ENCODE data around the gene ITGBL1.

ITGBL1 gene

DNA sequence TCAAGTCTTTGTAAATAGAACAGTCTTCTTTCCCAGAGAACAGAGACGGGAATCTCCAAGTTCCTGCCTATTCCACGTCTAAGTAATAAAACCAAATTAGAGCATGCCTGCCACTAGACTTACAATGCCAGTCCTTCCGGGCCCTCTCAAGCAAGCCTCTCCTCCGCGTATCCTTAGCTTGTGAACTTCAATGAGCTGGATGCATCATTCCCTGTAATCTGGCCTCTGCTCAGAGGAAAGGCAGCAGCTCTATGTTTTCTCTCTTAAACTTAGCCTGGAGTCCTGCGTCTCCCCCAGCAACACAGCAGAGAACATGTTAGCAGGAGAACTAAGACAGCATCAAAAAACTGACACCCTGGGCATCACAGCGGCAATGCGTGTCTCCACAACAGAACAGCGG is 44.3 kb upstream of the ITGBL1 start:
- no peak overlapping the region for H3K27ac ChIP-seq (ENCODE audit: extremely low read depth, low read depth, low read length)
- H3K9me3 ChIP-seq (ENCODE audit: control insufficient read depth, insufficient read depth, low read depth, low read length) = no peaks in the 10 kb centered on the region
- no peak overlapping the region for H3K4me3 ChIP-seq (ENCODE audit: low read depth, low read length)
- CTCF ChIA-PET = no interaction called here
- TF ChIP-seq ZNF664 (tag by site-specific recombination; IDR thresholded peaks at IDR 0.05) = no peak
- no peak for TF ChIP-seq MYNN (tag by site-specific recombination; IDR thresholded peaks at IDR 0.05; ENCODE audit: borderline replicate concordance)
- TF ChIP-seq ZNF623 (tag by site-specific recombination; IDR thresholded peaks at IDR 0.05) = no peak
- TF ChIP-seq FEZF1 (tag by site-specific recombination; IDR thresholded peaks at IDR 0.05) = no peak
- no peak for TF ChIP-seq ZNF394 (tag by site-specific recombination; IDR thresholded peaks at IDR 0.05; ENCODE audit: borderline replicate concordance)
- no peaks in the 10 kb centered on the region for H3K36me3 ChIP-seq (ENCODE audit: control insufficient read depth in 2 of 2, insufficient read depth in 1 of 2, low read length in 2 of 2)
- no peaks in the 10 kb centered on the region for H3K4me1 ChIP-seq (ENCODE audit: control insufficient read depth, insufficient read depth, low read length)
- POLR2A ChIA-PET = no interaction called here

DNA sequence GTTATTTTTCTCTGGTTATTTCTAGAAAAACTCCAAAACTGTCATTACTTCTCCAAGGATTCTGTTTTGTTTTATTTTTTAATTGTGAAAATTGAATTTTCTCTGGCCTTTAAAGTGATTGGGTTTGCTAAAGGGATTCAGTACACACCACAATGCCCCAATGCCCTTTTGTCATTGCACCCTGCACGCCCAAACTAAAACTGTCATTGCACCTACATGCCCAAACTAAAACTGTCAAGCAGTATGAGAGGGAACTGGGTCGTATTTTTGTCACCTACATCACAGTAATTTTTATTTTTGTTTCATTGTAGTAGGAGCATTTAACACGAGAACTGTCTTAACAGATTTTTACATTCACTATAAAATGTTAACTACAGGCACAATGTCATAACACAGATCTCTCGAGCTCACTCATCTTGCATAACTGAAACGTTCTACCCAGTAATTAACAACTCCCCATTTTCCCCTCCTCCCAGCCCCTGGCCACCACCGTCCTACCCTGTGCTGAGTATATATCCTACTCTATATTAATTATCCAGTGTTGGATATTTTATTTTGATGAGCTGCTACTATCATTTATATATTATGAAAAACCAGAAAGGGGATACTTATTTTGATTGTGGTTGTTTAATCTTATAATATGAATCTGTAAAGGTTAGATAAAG is 43.4 kb upstream of the ITGBL1 start:
- Histone ChIP-seq H3K4me3 (ENCODE audit: low read depth, low read length) (no peak overlapping the region), H3K9me3 (ENCODE audit: control insufficient read depth, insufficient read depth, low read depth, low read length) (no peaks in the 10 kb centered on the region), H3K36me3 (ENCODE audit: control insufficient read depth in 2 of 2, insufficient read depth in 1 of 2, low read length in 2 of 2) (no peaks in the 10 kb centered on the region), H3K27ac (ENCODE audit: extremely low read depth, low read depth, low read length) (no peak overlapping the region), H3K4me1 (ENCODE audit: control insufficient read depth, insufficient read depth, low read length) (no peaks in the 10 kb centered on the region)
- TF ChIP-seq REPIN1 (tag by site-specific recombination; IDR thresholded peaks at IDR 0.05; ENCODE audit: low read depth) (no peak), ZNF530 (tag by site-specific recombination; IDR thresholded peaks at IDR 0.05; ENCODE audit: low read depth) (no peak), GLIS2 (tag by site-specific recombination; IDR thresholded peaks at IDR 0.05) (no peak), TCF7L2 (IDR thresholded peaks at IDR 0.05; ENCODE audit: borderline replicate concordance, low read depth, low read length) (no peak), ZBTB8A (tag by site-specific recombination; IDR thresholded peaks at IDR 0.05) (no peak), ZNF433 (tag by site-specific recombination; IDR thresholded peaks at IDR 0.05; ENCODE audit: low read depth) (no peak), KLF16 (tag by site-specific recombination; IDR thresholded peaks at IDR 0.05) (no peak), ZNF37A (tag by site-specific recombination; IDR thresholded peaks at IDR 0.05) (no peak), TRIM28 (IDR thresholded peaks at IDR 0.05; ENCODE audit: borderline replicate concordance, low read length) (no peak), ZNF76 (tag by site-specific recombination; IDR thresholded peaks at IDR 0.05; ENCODE audit: borderline replicate concordance, low read depth) (no peak), ZNF423 (tag by site-specific recombination; IDR thresholded peaks at IDR 0.05) (no peak), ZNF335 (tag by site-specific recombination; conservative IDR thresholded peaks at IDR 0.05) (no peak), ZFP37 (tag by site-specific recombination; IDR thresholded peaks at IDR 0.05) (no peak)
- TF ChIP-seq, protein P1, sequence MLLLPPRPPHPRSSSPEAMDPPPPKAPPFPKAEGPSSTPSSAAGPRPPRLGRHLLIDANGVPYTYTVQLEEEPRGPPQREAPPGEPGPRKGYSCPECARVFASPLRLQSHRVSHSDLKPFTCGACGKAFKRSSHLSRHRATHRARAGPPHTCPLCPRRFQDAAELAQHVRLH (tag by site-specific recombination; IDR thresholded peaks at IDR 0.05) = no peak
- TF ChIP-seq, protein P2, sequence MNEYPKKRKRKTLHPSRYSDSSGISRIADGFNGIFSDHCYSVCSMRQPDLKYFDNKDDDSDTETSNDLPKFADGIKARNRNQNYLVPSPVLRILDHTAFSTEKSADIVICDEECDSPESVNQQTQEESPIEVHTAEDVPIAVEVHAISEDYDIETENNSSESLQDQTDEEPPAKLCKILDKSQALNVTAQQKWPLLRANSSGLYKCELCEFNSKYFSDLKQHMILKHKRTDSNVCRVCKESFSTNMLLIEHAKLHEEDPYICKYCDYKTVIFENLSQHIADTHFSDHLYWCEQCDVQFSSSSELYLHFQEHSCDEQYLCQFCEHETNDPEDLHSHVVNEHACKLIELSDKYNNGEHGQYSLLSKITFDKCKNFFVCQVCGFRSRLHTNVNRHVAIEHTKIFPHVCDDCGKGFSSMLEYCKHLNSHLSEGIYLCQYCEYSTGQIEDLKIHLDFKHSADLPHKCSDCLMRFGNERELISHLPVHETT (tag by site-specific recombination; IDR thresholded peaks at IDR 0.05) = no peak
- TF ChIP-seq, protein P3, sequence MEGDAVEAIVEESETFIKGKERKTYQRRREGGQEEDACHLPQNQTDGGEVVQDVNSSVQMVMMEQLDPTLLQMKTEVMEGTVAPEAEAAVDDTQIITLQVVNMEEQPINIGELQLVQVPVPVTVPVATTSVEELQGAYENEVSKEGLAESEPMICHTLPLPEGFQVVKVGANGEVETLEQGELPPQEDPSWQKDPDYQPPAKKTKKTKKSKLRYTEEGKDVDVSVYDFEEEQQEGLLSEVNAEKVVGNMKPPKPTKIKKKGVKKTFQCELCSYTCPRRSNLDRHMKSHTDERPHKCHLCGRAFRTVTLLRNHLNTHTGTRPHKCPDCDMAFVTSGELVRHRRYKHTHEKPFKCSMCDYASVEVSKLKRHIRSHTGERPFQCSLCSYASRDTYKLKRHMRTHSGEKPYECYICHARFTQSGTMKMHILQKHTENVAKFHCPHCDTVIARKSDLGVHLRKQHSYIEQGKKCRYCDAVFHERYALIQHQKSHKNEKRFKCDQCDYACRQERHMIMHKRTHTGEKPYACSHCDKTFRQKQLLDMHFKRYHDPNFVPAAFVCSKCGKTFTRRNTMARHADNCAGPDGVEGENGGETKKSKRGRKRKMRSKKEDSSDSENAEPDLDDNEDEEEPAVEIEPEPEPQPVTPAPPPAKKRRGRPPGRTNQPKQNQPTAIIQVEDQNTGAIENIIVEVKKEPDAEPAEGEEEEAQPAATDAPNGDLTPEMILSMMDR (tag by site-specific recombination; IDR thresholded peaks at IDR 0.05) = no peak
- TF ChIP-seq, protein P4, sequence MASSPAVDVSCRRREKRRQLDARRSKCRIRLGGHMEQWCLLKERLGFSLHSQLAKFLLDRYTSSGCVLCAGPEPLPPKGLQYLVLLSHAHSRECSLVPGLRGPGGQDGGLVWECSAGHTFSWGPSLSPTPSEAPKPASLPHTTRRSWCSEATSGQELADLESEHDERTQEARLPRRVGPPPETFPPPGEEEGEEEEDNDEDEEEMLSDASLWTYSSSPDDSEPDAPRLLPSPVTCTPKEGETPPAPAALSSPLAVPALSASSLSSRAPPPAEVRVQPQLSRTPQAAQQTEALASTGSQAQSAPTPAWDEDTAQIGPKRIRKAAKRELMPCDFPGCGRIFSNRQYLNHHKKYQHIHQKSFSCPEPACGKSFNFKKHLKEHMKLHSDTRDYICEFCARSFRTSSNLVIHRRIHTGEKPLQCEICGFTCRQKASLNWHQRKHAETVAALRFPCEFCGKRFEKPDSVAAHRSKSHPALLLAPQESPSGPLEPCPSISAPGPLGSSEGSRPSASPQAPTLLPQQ (tag by site-specific recombination; IDR thresholded peaks at IDR 0.05) = no peak
- POLR2A ChIA-PET = no interaction called here
- CTCF ChIA-PET = interaction anchor here (0.7 kb wide), 2 partner anchors 140 to 1461 kb away, joined by 3 to 5 read pairs; no protein-coding TSS in a partner anchor

Data from HEK293 (cell line).